ENCODE measurements around the gene RNFT2.

DNA sequence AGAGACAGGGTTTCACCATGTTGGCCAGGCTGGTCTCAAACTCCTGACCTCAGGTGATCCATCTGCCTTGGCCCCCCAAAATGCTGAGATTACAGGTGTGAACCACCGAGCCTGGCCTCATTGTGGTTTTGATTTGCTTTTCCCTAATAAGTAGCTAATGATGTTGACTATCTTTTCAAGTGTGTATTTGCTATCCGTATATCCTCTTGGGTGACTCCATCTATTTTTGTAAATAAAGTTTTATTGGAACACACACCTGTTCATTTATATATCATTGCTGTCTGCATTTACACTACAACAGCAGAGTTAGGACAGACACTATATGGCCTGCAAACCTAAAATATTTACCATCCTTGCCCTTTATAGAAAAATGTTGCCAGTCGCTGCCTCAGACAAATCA lies 156.8 kb downstream of the RNFT2 start:
- TF ChIP-seq POLR2A (IDR thresholded peaks at IDR 0.05; ENCODE audit: low read length) (no peak), GATA1 (IDR thresholded peaks at IDR 0.05; ENCODE audit: low read depth, low read length) (no peak)

All from erythroblast (primary cell).